Activated naive CD4-positive, alpha-beta T cell treated with anti-CD3 and anti-CD28 coated beads, Interleukin-2, amount 50 U/mL, for 24 hours (primary cell): ENCODE results near the gene CHST15.
"Not testable (repeated sequence)": the region's sequence is repeated elsewhere in the genome, so short reads cannot be mapped to it uniquely, and the experiment has no call there.

Experiments used
- H3K27ac Mint-ChIP-seq: one replicate; pipeline ENCODE4 v1.8.0; 2021; ENCODE audit warnings: mild to moderate bottlenecking, mixed read lengths
- H3K27me3 Mint-ChIP-seq: one replicate; pipeline ENCODE4 v1.8.0; 2021; ENCODE audit warnings: mixed read lengths
- H3K36me3 Mint-ChIP-seq: one replicate; pipeline ENCODE4 v1.8.0; 2021; ENCODE audit warnings: mixed read lengths
- H3K4me1 Mint-ChIP-seq: one replicate; pipeline ENCODE4 v1.8.0; 2021; ENCODE audit warnings: mixed read lengths
- H3K4me3 Mint-ChIP-seq: one replicate; pipeline ENCODE4 v1.8.0; 2021; ENCODE audit warnings: mild to moderate bottlenecking, mixed read lengths
- H3K9me3 Mint-ChIP-seq: one replicate; pipeline ENCODE4 v1.8.0; 2021; ENCODE audit warnings: mixed read lengths

CHST15 gene

GRCh38 chr10:124112891-124113580 lies 19.6 kb upstream of the CHST15 start:
- Mint-ChIP-seq H3K27ac (no peak overlapping the region), H3K4me3 (no peak overlapping the region), H3K4me1 (no peaks in the 10 kb centered on the region), H3K27me3 (peaks cover 2% of the 10 kb centered on the region), H3K36me3 (no peaks in the 10 kb centered on the region), H3K9me3 (no peaks in the 10 kb centered on the region)

- no peaks in the 10 kb centered on the region for H3K9me3 Mint-ChIP-seq
- H3K4me3 Mint-ChIP-seq, result no peak overlapping the region
- H3K36me3 Mint-ChIP-seq, result no peaks in the 10 kb centered on the region
- no peaks in the 10 kb centered on the region for H3K4me1 Mint-ChIP-seq
- peaks cover 2% of the 10 kb centered on the region for H3K27me3 Mint-ChIP-seq
- H3K27ac Mint-ChIP-seq, result no peak overlapping the region
These were observed 17.5 kb upstream of the CHST15 start for GRCh38 chr10:124110882-124111281.

GRCh38 chr10:124109261-124109660 lies 15.9 kb upstream of the CHST15 start:
- Mint-ChIP-seq H3K27me3 (peaks cover 2% of the 10 kb centered on the region), H3K27ac (no peak overlapping the region), H3K9me3 (no peaks in the 10 kb centered on the region), H3K4me3 (no peak overlapping the region), H3K4me1 (no peaks in the 10 kb centered on the region), H3K36me3 (no peaks in the 10 kb centered on the region)

- Mint-ChIP-seq H3K27me3 (peaks cover 2% of the 10 kb centered on the region), H3K4me3 (no peak overlapping the region), H3K36me3 (no peaks in the 10 kb centered on the region), H3K4me1 (no peaks in the 10 kb centered on the region), H3K27ac (no peak overlapping the region), H3K9me3 (no peaks in the 10 kb centered on the region)
These were observed 13.7 kb upstream of the CHST15 start for GRCh38 chr10:124107072-124107471.

GRCh38 chr10:124106241-124106879 lies 13.0 kb upstream of the CHST15 start:
- no peaks in the 10 kb centered on the region for H3K36me3 Mint-ChIP-seq
- H3K9me3 Mint-ChIP-seq, result no peaks in the 10 kb centered on the region
- no peak overlapping the region for H3K27ac Mint-ChIP-seq
- no peak overlapping the region for H3K4me3 Mint-ChIP-seq
- peaks cover 2% of the 10 kb centered on the region for H3K27me3 Mint-ChIP-seq
- no peaks in the 10 kb centered on the region for H3K4me1 Mint-ChIP-seq

GRCh38 chr10:124105594-124105993 lies 12.2 kb upstream of the CHST15 start:
- Mint-ChIP-seq H3K9me3 (no peaks in the 10 kb centered on the region), H3K36me3 (no peaks in the 10 kb centered on the region), H3K27ac (no peak overlapping the region), H3K27me3 (no peaks in the 10 kb centered on the region), H3K4me3 (no peak overlapping the region), H3K4me1 (no peaks in the 10 kb centered on the region)

- Mint-ChIP-seq H3K9me3 (no peaks in the 10 kb centered on the region), H3K4me3 (no peak overlapping the region), H3K4me1 (no peaks in the 10 kb centered on the region), H3K27me3 (no peaks in the 10 kb centered on the region), H3K27ac (no peak overlapping the region), H3K36me3 (no peaks in the 10 kb centered on the region)
These were observed 11.6 kb upstream of the CHST15 start for GRCh38 chr10:124105045-124105444.

- Mint-ChIP-seq H3K27me3 (no peaks in the 10 kb centered on the region), H3K4me1 (no peaks in the 10 kb centered on the region), H3K4me3 (no peak overlapping the region), H3K27ac (no peak overlapping the region), H3K9me3 (no peaks in the 10 kb centered on the region), H3K36me3 (no peaks in the 10 kb centered on the region)
These were observed 10.7 kb upstream of the CHST15 start for GRCh38 chr10:124104011-124104627.

GRCh38 chr10:124101351-124101750 lies 8.0 kb upstream of the CHST15 start:
- Mint-ChIP-seq H3K36me3 (no peaks in the 10 kb centered on the region), H3K4me3 (no peak overlapping the region), H3K27me3 (peaks cover under 1% of the 10 kb centered on the region), H3K4me1 (no peaks in the 10 kb centered on the region), H3K9me3 (no peaks in the 10 kb centered on the region), H3K27ac (no peak overlapping the region)

GRCh38 chr10:124100651-124101050 lies 7.3 kb upstream of the CHST15 start:
- H3K4me1 Mint-ChIP-seq, H3K27ac Mint-ChIP-seq, H3K36me3 Mint-ChIP-seq, H3K27me3 Mint-ChIP-seq, H3K9me3 Mint-ChIP-seq, H3K4me3 Mint-ChIP-seq: not testable (repeated sequence)

GRCh38 chr10:124100124-124100523 lies 6.7 kb upstream of the CHST15 start:
- Mint-ChIP-seq H3K9me3 (no peaks in the 10 kb centered on the region), H3K27me3 (peaks cover 9% of the 10 kb centered on the region), H3K27ac (no peak overlapping the region), H3K4me1 (no peaks in the 10 kb centered on the region), H3K4me3 (no peak overlapping the region), H3K36me3 (no peaks in the 10 kb centered on the region)

GRCh38 chr10:124099604-124100003 lies 6.2 kb upstream of the CHST15 start:
- no peaks in the 10 kb centered on the region for H3K4me1 Mint-ChIP-seq
- H3K36me3 Mint-ChIP-seq, result no peaks in the 10 kb centered on the region
- peaks cover 11% of the 10 kb centered on the region for H3K27me3 Mint-ChIP-seq
- H3K9me3 Mint-ChIP-seq, result no peaks in the 10 kb centered on the region
- no peak overlapping the region for H3K27ac Mint-ChIP-seq
- no peak overlapping the region for H3K4me3 Mint-ChIP-seq

- Mint-ChIP-seq H3K36me3 (no peaks in the 10 kb centered on the region), H3K4me1 (no peaks in the 10 kb centered on the region), H3K9me3 (no peaks in the 10 kb centered on the region), H3K27me3 (peaks cover 15% of the 10 kb centered on the region), H3K4me3 (no peak overlapping the region), H3K27ac (no peak overlapping the region)
These were observed 5.2 kb upstream of the CHST15 start for GRCh38 chr10:124098575-124098974.

- no peak overlapping the region for H3K27ac Mint-ChIP-seq
- no peaks in the 10 kb centered on the region for H3K4me1 Mint-ChIP-seq
- no peak overlapping the region for H3K4me3 Mint-ChIP-seq
- no peaks in the 10 kb centered on the region for H3K9me3 Mint-ChIP-seq
- no peaks in the 10 kb centered on the region for H3K36me3 Mint-ChIP-seq
- H3K27me3 Mint-ChIP-seq, result peaks cover 15% of the 10 kb centered on the region
These were observed 4.5 kb upstream of the CHST15 start for GRCh38 chr10:124097883-124098282.

GRCh38 chr10:124096494-124096893 lies 3.1 kb upstream of the CHST15 start:
- peaks cover 15% of the 10 kb centered on the region for H3K27me3 Mint-ChIP-seq

GRCh38 chr10:124095801-124096200 lies 2.4 kb upstream of the CHST15 start:
- H3K36me3 Mint-ChIP-seq, H3K9me3 Mint-ChIP-seq, H3K4me3 Mint-ChIP-seq, H3K27ac Mint-ChIP-seq, H3K4me1 Mint-ChIP-seq: not testable (repeated sequence)
- peaks cover 19% of the 10 kb centered on the region for H3K27me3 Mint-ChIP-seq

More at GRCh38 chr10:124096494-124096893, 3.1 kb upstream of the CHST15 start:
- Mint-ChIP-seq H3K27ac (no peak overlapping the region), H3K36me3 (no peaks in the 10 kb centered on the region), H3K4me3 (no peak overlapping the region), H3K9me3 (no peaks in the 10 kb centered on the region), H3K4me1 (no peaks in the 10 kb centered on the region)
